GM18861 (cell line): Measurements from ENCODE around the gene IRF2BPL.

Experiments
- ATAC-seq: cut with Tn5 transposase; IDR thresholded peaks from one replicate; pipeline ENCODE4 v1.9.1; 2021; ENCODE audit not compliant: unreplicated experiment

Gene IRF2BPL

DNA sequence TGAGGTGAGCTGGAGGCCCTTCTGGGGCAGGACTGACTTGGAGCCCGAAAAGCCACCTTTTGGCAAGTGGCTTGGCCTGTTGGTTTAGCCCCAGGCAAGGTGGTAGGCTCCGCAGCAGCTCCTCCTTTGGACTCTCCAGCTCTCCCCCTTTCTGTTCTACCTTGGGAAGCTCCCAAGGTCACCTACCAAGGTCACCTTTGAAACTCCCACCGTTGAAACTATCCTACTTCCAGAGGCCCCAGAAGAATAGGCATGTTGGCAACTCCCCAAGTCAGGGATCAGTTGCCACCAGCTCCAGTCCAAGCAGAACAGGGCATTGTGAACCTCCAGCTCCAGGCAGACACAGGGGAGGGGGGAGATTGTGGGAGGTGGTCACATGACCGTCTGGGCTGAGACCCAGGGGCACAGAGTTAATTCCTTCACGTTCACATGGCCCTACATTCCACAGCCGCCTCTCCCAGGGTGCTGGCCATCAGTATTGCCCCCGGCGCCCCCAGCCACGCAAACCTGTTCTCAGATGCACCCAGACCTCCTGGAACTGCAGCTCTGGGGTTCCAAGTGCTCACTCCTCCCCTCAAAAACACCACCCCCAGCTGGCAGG, 14.4 kb downstream of the IRF2BPL start:
- no peak for ATAC-seq

DNA sequence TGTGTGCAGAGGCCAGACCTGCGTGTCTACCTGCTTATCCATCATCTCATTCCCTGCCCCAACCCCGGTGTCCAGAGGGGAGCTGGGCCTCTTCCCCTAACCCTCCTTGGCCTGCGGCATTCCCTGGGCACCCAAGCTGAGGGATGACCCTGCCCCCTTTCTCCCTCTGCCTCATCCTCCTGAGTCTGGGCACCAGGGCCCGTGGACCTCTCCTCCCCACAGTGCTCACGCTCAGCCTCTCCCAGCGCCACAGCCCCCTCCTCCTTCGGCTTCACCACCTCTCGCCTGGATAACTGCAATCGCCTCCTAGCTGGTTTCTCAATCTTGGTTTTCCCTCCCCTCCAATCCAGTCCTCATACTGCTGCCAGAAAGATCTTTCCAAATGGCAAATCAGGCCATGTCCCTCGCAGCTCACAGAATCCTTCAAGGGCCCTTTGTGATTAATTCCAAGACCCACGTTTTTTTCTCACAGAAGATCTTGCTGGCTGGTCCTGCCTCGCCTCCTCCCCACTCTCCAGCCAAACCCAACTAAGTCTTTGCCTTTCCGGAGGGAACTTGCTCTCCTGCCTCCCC, 16.2 kb downstream of the IRF2BPL start:
- no peak for ATAC-seq

DNA sequence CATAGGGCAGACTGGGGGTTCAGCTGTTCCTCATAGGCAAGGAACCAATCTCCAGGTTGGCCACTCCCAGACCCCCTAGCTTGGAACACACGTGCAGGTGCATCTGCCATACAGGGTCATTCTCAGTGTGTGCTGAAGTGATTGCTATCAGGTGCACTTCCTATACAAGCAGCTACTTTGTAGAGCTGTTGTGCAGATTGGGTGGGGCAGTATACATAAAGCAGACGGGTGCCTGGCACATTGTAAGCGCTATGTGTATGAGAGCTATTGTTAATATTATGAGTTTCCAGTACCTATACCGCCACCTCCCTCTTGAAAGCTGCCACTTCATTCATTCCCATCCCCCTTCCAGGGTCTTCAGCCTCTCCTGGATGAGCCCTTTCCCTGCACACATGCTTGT, 17.3 kb downstream of the IRF2BPL start:
- ATAC-seq, result no peak

DNA sequence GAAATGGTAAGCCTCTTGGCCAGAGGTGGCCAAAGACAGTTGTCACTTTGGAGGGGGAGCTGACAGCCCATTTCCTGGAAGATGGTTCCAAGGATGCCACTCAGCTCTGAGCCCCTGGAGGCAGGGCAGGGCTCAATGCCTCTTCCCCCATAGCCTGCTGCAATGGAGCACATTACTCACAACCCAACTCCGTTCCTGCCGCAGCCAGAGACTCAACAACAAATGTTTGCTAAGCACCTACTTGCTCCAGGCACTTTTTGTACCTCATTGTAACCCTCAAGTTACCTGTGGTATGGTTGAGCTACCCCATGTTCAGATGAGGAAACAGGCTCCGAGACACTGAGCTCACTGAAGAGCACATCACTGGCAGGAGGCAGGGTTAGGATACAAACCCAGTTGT, 19.5 kb downstream of the IRF2BPL start:
- ATAC-seq, result no peak

DNA sequence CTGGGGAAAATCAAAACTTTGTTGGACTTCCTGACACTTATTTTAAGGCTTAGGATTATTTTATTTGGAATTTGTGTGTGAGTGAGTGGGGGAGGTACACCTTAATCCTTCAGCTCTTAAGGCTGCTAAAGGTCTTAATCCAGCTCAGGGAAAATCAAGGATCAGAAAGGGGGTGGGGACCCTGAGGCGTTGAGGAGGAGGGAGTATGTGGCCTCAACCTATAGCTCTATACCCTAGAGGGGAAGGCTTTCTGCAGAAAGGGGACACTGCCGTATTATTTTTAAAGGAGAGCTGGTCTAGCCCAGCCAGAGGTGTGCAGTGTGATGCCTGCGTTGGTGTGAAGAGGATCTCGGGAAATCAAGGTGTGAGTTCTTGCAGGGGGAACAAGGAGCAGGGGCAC, 20.0 kb downstream of the IRF2BPL start:
- no peak for ATAC-seq

DNA sequence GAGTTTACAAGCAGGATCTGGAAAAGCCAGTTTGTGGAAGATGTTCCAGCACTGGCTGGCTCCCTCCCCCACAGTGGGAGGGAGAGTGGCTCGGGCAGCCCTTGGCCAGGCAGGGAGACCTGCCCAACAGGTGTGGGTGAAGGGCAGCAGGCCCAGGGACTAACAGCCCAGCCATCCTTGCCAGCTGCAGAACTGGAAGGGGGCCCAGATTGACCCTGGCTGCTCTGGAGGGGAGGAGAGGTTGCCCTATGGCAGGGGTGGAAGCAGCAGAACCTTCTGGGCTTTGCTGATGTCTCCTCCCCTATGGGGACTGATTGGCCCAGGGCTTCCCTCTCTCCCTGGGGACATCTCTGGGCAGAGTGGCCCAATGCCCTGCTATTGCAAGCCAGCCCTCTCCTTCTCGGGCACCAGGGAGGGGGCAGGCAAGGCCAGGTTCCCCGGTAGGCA, 20.5 kb downstream of the IRF2BPL start:
- ATAC-seq, result no peak

DNA sequence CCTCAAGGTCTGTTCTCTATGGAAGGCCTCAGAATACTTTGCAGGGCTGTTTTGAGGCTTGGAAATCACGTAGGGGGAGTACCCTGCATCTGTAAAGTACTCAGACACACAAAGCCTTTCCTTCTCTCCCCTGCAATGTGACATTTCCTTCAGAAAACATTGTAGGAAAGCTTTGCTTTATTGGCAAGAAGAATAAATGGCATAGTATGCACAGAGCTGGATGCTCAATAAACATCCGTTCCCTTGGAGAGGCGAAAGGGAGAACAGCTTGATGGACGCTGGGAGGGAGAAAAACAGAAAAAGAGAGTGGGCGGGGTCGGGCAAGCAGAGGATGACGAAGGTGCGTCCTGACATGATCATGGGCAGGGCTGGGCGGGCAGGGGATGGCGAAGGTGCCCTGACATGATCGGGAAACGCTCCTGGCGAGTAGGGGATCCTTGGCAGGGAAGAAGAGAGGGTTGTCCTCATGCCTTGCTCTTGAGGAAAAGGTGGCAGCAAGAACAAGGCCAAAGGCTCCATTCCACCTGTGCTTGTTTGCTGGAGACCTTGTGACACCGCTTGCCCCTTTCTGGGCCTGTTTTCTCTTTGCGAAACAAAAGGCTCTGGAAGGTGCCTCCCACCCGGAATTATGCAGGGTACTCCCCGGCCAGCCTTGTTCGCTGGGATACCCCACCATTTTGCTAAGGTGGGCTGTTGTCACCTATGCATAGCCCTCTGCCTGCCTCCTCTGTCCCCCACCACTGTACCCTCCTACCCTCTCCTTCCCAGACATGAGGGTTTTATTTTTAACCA, 21.1 kb downstream of the IRF2BPL start:
- no peak for ATAC-seq

DNA sequence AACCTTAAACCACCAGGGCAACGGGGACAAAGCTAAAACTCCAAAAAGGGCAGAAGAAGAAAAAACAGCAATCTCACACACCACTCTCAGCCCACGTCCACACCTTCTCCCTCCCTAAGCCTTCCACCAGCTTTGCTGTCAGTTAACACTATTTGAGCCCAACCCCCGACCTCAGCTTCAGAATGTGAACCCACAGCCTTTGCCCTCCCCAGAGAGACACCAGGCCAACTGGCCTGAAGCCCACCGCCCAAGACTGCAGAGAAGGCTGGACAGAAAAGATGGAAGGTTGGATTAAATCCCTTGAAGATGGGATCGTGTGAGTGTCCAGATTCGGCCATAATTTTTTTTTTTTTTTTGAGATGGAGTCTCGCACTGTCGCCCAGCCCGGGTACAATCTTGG, 22.4 kb downstream of the IRF2BPL start:
- no peak for ATAC-seq

DNA sequence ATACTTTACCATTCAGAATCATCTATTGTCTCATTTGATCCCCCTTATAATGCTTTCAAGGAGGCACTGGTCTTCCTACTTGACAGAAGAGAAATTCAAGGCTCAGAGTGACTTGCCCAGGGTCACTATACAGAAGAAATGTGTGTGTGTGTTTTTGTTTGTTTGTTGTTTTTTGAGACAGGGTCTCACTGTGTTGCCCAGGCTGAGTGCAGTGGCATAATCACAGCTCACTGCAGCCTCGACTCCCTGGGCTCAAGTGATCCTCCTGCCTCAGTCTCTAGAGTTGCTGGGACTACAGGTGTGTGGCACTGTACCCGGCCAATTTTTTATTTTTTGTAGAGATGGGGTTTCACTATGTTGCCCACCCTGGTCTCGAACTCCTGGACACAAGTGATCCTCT, 22.9 kb downstream of the IRF2BPL start:
- ATAC-seq, result no peak

DNA sequence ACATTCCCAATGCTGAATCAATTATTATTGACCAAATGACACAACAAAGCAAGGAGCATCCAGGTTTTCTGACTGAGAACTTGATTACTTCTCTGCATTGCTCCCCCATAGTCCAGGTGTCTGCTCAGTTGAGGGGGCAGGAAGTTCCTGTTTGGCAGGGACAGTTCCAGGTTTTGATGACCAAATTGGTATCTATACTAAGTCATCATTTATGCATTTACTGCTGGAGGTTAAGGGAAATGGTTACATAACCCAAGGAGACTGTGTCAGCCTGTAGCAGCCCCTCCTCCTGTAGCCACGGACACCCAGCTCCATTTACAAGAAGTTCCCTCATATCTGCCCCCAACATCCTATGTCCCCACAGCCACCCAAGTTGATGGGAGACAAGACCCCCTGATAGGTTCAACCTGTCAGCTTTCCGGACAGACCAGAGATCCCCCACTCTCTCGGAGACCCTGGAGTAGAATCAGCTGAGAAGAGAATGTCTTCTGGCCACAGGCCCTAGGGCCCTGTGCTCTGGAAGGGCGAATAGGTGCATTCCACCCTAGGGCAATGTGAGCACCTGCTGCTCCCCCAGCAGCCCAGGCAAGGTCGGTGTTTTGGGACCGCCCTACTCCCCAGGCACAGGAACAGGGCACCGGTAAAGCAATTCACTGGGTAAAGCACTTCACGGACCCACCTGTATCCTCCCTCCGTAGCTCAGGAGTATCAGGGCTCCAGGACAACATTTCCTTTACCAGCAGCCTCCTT, 23.6 kb downstream of the IRF2BPL start:
- ATAC-seq, result no peak

DNA sequence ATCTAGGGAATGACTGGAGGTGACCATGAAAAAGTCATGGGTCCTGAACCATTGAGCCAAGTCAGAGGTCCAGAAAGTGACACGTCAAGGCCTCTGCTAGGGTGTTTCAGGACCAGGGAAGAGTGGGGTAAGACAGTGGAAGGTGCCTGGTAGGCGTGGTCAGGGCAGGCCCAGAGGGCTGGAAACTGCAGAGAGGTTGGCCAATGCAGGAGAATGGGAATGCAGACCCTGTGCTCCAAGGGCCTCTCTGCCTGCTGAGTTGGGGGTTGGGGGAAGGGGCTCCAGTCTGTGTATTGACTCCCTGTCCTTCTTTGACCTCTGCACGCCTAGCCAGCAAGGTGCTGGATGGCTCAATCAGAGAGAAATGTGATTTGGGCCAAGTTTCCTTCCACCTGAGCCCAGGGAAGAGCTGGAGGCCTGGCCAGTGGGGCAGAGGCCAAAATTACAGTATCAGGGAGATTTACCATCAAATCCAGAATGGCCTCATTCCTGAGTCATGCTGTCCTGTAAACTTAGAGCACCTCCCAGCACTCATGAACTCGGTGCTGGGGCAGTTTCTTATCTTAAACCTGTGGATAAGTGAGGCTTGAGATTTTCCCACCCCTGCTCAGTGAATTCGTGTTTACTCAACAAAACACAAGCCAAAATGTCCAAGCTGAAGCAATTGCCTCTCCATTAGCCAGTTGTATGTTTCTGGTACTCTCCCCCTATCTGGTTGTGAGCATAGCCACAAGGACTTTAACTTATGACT, 24.4 kb downstream of the IRF2BPL start:
- no peak for ATAC-seq

DNA sequence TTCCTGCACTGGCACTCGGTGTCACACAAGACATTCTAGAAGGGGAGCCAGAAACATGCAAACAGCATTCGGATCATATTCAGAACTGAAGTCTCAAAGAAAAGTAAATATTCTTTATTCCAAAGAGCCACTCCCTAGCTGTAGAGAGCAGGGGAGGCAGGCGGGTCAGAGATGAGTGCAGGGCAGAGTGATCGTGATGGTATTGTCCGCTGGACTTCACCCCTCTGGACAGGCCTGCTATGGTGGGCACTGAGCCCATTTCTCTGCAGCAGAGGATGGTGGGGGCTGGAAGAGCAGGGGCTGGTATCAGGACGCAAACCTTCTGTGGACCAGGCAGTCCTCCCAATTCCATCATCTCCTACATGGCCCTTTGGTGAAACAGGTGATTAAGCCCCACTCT, 25.6 kb downstream of the IRF2BPL start:
- no peak for ATAC-seq

DNA sequence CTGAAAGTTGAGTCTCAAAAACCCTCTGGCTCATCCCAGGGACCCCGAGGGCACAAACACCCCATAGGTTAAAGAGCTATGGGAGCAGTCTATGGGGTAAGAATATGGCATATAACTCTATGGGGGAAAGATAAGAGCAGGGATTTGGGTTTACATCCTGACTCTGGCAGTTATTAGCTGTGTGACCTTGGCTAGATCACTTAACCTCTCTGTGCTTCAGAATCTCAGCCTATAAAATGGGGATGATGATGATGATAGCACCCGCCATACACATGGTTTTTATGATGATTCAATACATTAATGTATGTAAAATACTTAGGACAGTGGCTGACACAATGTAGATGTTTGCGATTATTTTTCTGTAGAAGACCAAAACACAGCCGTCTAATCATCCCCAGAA, 26.2 kb downstream of the IRF2BPL start:
- no peak for ATAC-seq

DNA sequence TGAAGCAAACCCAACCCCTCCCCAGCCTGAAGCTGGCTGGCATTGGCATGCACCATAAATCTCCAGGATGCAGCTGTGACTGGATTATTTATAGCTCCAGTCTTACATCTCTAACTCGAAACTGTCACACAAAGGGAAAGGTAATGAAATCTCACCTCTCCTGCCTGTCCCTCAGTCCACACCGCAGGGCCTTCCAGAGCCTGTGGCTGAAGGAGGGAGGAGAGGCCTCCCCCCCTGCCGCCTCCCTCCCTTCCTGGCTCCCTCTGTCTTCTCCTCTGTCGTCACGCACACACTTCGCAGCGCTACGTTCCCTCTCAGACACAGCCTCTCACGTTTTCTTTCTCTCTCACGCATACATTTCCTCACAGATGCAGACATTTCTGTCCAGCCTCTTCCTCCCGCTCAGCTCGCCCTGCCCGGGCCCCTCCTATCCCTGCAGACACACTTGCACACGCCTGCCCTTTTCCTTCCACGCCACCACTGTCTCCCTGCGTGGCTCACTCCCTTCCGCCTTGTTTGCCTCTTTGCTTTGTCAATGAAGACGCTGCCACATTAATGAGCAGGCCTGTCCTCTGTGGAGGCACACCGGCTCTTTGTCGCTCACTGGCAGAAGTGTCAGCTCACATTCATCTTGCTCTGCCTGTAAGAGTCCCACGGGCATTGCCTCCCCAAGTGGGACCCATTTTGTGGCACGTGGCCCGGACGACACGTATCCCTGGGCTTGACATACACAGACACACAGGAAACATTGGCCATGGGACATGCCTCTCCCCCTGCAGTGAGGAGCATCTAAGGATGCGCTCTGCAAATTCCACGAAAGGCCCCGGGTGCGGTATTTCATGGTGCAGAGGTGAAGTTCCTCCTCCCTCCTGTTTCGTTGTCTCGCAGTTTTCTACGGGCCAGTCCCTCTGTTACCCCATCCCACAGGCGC, 27.9 kb downstream of the IRF2BPL start:
- no peak for ATAC-seq

DNA sequence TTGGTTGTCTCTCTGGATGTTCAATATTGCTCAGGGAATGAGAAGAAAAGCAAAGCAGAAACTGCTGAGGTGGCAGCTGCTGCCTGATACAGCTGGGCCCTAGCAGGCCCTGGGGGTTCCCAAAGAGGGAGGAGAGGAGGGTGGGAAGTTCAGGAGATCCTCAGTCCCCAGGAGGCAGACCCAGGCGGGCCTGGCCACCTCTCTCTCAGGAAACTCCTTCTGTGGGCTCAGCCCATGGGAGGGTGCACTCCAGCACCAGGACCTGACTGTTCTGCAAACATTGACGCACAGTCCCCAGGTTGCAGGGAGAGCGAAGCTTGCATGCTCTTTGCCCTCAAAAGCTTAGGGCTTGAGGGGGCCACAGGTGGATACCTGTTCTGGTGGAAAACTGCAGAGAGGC, 29.6 kb downstream of the IRF2BPL start:
- ATAC-seq, result no peak

DNA sequence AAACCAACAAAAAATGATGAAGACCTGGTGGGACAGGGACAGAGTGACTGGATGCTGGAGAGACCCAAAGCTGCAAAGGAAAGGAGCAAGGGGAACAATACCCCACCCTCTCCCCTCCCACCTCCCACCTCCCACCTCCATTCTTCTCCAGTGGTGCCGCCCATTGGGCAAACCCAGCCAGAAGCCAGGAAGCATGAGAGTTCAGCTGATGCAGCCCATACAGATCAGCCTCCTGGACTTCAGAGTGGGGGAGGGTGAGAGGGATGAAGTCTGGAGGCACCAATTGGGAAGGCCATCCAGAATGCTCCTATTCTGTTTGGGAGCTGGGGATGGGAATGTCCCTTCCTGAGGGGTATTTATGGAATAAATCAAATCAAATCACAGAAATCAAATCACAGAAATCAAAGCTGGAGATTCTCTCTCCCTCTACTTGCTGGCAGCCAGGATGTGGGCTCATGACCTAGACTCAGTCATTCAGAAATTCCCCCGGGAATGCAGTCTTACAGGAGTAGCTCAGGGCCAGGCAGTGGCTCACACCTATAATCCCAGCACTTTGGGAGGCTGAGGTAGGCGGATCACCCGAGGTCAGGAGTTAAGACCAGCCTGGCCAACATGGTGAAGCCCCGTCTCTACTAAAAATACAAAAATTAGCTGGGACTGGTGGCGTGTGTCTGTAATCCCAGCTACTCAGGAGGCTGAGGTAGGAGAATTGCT, 31.1 kb downstream of the IRF2BPL start:
- no peak for ATAC-seq

DNA sequence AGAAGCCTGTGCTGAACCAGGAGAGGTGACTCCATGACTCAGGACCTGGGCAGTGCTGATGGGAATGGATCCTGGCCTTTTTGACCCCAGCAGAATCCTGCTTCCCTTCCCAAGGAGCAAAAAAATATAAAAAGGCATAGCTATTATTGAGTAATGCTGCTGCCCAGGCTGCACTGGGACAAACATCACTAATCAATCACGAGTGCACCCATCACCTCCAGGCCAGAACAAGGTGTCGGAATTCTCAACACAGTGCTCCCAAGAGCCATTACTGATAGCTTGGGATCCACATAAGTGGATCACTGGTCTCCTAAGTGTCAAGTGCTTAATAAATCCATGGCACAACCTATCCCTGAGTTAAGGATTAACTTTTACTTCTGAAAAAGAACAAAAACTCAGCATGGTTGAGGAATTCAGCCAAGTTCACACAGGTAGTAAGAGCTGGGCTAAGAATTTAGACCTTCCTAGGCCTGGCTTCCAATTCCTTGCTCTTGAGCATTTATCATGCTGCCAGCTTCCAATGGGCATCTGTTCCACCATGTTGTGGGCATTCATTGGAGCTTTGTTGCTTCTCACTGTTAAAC, 31.9 kb downstream of the IRF2BPL start:
- no peak for ATAC-seq

DNA sequence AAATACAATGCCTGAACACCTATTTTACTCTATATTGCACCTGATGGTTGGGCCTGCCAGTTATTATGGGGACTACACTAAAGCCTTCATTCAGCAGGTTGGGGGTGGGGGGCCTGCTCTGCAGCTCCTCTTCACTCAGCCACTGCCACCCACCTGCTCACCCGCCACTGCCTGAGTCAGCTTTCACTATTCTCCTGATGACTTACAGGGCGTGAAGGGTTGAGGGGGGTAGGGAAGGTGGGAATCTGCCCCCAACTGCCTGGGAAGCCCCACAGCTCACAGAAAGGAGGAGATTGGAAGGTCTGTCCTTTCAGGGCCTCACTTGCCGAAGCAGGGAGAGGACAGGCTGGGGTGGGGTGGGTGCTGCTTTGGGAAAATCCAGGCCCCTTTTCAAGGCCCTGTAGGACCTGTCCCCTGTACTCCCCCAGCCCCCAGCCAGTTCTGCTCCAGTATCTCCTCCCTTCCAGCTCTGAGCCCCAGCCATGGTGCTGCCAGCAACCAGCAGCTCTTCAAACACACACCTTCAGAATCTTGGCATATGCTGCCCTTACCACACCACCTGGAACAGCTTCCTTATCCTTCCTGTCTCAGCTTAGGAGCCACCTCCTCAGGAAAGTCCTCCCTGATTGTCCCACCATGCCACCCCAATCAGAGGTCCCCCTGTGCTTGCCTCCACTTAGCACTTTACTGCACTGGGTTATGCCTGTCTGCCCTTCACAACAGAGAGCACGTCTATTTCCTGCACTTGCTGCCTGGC, 33.1 kb downstream of the IRF2BPL start:
- no peak for ATAC-seq
